ENCODE data around the gene VEZT. TPM values are rescaled to one million over a fixed set of nuclear protein-coding genes. Genes with fewer than 3 reads are reported as not detected.

Gene VEZT
- total and polyA plus RNA-seq, 12 donors, result 17.1 to 92.5 (median 73.5) TPM

- no peaks in the 10 kb centered on the region for H3K36me3 ChIP-seq
- H3K4me1 ChIP-seq, result peaks cover 5 to 77% (median 58%) of the 10 kb centered on the region in 9 donors
- peak overlapping the region in 8 of 10 donors; percentile 30 to 88 (median 67) for H3K27ac ChIP-seq
- intact Hi-C loops (cut with DNase I), result loop anchor here in 1 of 10 donors (10.0 kb wide), 1 partner anchor 69 kb away; no protein-coding TSS in a partner anchor
- 34 to 59% methylated on average over 1 of the region's 1 CpG for WGBS, 2 donors
- no peak overlapping the region for H3K4me3 ChIP-seq
- ATAC-seq (no peak), DNase-seq (no peak)
- TF ChIP-seq, protein P1, sequence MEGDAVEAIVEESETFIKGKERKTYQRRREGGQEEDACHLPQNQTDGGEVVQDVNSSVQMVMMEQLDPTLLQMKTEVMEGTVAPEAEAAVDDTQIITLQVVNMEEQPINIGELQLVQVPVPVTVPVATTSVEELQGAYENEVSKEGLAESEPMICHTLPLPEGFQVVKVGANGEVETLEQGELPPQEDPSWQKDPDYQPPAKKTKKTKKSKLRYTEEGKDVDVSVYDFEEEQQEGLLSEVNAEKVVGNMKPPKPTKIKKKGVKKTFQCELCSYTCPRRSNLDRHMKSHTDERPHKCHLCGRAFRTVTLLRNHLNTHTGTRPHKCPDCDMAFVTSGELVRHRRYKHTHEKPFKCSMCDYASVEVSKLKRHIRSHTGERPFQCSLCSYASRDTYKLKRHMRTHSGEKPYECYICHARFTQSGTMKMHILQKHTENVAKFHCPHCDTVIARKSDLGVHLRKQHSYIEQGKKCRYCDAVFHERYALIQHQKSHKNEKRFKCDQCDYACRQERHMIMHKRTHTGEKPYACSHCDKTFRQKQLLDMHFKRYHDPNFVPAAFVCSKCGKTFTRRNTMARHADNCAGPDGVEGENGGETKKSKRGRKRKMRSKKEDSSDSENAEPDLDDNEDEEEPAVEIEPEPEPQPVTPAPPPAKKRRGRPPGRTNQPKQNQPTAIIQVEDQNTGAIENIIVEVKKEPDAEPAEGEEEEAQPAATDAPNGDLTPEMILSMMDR (IDR thresholded peaks at IDR 0.05), result no peak
- no peaks in the 10 kb centered on the region for H3K27me3 ChIP-seq
- no peaks in the 10 kb centered on the region for H3K9me3 ChIP-seq
These were observed 14.0 kb upstream of the VEZT start for GRCh38 chr12:95203487-95204030.

DNA sequence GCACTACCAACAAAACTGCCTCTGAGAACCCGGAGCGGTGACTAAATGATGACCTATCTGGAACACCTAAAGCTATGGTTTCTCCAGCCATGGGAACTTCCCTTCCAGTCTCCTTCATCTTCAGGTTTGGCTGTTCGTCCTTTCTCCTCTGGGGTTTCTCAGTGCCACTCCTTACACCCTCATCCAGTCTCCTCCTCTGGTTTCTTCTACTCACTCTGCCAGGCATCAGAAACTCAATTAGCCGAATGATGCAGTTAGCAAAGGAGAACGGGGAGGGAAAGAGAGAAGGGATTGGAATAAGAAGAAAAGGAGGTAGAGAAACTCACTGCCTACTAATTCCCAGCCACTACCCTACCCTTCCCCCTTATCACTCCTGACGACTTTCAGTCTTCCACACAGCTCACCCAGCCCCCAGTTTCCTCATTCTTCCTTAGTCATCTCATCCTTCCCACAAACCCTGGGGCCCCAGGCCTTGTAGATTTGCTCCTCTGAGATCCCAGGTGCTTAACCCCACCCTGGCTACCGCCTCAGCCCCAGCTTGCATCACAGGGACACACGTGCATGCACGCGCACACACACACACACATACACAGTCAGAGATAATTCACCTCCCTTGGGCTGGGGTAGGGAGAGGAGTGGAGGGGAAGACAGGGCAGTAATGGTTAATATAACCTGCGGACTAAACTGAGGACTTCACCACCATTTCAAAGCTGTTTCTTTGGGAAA is 13.3 kb upstream of the VEZT start:
- H3K36me3 ChIP-seq, result no peaks in the 10 kb centered on the region
- peaks cover 5 to 73% (median 58%) of the 10 kb centered on the region in 9 donors for H3K4me1 ChIP-seq
- no peaks in the 10 kb centered on the region for H3K9me3 ChIP-seq
- H3K27me3 ChIP-seq, result no peaks in the 10 kb centered on the region
- DNase-seq (peak in 1 of 2 donors; percentile 27), ATAC-seq (peak in 6 of 8 donors; percentile 34 to 82 (median 64))
- 63 to 70% methylated on average over 11 of the region's 11 CpGs for WGBS, 2 donors
- no peak overlapping the region for H3K4me3 ChIP-seq
- TF ChIP-seq, protein P1 (IDR thresholded peaks at IDR 0.05), result no peak
- intact Hi-C loops (cut with DNase I), result loop anchor here in 1 of 10 donors (10.0 kb wide), 1 partner anchor 70 kb away; no protein-coding TSS in a partner anchor
- H3K27ac ChIP-seq, result peak overlapping the region in 7 of 10 donors; percentile 30 to 88 (median 72)

DNA sequence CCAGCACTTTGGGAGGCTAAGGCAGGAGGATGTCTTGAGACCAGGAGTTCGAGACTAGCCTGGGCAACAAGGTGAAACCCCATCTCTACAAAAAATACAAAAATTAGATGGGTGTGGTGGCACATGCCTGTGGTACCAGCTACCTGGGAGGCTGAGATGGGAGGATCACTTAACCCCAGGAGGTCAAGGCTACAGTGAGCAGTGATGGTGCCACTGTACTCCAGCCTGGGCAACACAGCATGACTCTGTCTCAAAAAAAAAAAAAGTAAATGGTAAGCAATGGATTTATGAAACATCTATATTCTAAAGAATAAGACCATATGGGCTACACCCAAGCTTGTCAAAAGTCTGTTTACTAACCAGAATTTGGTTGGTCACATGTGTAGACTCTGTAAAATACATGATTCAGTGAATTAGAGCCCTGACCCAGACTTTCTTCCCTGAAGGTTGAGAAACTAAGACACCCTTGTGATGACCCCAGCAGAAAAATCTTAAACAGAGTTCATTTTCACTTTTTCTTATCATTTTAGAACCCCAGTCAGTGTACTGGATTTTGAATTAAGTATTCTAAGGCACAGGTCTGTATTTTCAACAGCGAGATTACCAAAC is 12.5 kb upstream of the VEZT start:
- TF ChIP-seq, protein P1 (IDR thresholded peaks at IDR 0.05), result no peak

GRCh38 chr12:95205685-95206084 is 11.9 kb upstream of the VEZT start:
- TF ChIP-seq, protein P1 (IDR thresholded peaks at IDR 0.05), result no peak
- WGBS, 2 donors, result 40 to 44% methylated on average over 4 of the region's 4 CpGs
- Histone ChIP-seq H3K27me3 (no peaks in the 10 kb centered on the region), H3K9me3 (no peaks in the 10 kb centered on the region), H3K27ac (peak overlapping the region; percentile 13 to 88 (median 70)), H3K4me3 (no peak overlapping the region), H3K36me3 (no peaks in the 10 kb centered on the region), H3K4me1 (peaks cover 5 to 61% (median 48%) of the 10 kb centered on the region in 9 donors)
- DNase-seq (no peak), ATAC-seq (peak in 7 of 8 donors; percentile 41 to 78 (median 55))
- intact Hi-C loops (cut with DNase I), result loop anchor here in 1 of 10 donors (10.0 kb wide), 1 partner anchor 71 kb away; no protein-coding TSS in a partner anchor

More for the DNA sequence above, 12.5 kb upstream of the VEZT start:
- Histone ChIP-seq H3K27ac (peak overlapping the region; percentile 13 to 88 (median 70)), H3K9me3 (no peaks in the 10 kb centered on the region), H3K4me1 (peaks cover 5 to 67% (median 53%) of the 10 kb centered on the region in 9 donors), H3K27me3 (no peaks in the 10 kb centered on the region), H3K36me3 (no peaks in the 10 kb centered on the region), H3K4me3 (no peak overlapping the region)
- ATAC-seq (no peak), DNase-seq (no peak)
- WGBS, 2 donors, result 98% methylated on average over 2 of the region's 2 CpGs
- intact Hi-C loops (cut with DNase I), result loop anchor here in 1 of 10 donors (10.0 kb wide), 1 partner anchor 70 kb away; no protein-coding TSS in a partner anchor
